NCI-H1694 treated with DMSO at 0.1 percent for 48 hours (cell line): Measurements from ENCODE around the gene NUP50.
"Not testable (repeated sequence)": the region's sequence is repeated elsewhere in the genome, so short reads cannot be mapped to it uniquely, and the experiment has no call there.

Experiments
- DNase-seq: peaks from one replicate; lab custom pipeline; 2025; lab: John Stamatoyannopoulos, UW

Gene NUP50

DNA sequence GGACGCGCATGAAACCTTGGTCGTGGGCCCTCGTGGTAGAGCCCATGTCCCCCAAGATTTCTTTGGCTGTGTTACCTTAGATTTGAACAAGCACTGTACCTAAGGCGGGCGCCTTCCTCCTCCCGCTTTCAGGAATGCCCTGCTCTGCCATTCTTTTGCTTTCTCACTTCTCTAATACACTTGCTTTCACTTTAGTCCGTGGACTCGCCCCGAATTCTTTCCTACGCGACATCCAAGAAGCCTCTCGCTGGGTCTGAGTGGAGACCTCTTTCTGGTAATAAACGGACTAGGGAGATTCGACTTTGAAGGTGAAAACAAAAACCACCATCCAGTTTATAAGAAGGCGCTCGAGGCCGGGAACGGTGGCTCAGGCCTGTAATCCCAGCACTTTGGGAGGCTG lies 1.2 kb upstream of the NUP50 start:
- no peak for DNase-seq

DNA sequence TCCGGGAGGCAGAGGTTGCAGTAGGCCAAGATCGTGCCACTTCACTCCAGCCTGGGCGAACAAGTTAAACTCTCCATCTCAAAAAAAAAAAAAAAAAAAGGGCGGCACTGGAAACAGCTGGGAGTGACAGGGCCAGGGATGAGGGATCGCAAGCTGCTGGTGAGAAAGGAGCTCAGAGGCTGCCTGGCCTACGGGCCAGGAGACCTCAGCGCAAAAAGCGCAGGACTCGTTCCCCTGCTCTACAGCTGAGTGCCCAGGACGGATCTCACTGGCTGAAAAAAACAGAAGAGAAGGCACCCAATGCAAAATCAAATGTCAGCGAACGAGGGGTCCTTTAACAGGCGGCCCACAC lies 650 bp upstream of the NUP50 start:
- no peak for DNase-seq

DNA sequence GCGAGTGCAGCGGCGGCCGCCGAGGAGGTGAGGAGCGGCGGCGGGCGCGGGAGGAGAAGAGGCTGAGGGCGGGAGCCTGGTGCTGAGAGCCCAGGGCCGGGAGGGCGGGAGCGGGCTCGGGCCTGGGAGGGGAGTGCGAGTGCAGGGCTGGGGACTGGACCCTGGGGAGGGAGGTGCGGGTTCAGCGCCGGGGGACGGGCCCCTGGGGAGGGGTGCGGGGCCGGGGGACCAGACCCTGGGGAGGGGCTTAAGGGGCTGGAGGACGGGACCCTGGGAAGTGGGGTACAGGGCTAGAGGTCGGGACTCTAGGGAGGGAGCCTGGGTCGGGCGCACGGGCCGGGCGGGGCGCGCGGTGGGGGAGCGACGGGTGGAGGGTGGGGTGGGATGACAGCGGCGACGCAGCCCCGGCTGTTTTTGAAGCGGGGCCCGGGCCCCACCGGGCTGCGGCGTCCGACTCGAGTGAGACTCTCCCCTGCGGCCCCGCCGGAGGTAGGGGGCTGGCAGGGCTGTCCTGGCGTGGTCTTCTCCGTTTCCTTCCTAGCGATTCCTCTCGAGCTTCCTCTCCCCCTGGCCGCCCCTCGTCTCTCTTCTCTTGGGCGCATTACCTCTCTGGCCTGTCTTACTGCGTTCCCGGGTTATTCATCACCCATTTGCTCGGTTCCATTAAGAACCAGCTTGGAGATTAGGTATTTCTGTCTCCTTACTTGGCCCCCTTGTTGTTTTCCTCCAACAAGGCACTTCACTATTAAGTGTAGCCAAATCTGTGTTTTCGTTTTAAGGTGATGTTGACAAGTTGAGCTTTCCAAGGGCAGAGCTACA lies 754 bp downstream of the NUP50 start:
- no peak for DNase-seq

DNA sequence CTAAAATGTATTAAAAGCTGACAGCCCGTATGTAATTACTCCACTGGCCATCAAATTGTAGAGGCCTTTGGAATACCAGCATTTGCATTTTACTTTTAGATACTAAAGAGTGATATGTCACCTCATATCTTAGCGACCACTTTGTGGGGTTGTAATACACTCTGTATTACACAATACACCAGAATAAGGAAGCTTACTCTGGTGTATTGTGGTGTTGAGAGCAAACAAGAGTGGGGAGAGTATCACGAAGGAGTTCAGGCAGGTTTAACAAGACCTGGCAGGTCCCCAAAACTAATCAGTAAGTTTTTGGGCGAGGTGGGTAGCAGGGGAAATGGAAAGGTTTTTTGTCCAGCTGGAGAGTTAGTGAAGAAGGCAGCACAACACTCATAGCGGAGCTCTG lies 3.2 kb downstream of the NUP50 start:
- DNase-seq, result no peak

DNA sequence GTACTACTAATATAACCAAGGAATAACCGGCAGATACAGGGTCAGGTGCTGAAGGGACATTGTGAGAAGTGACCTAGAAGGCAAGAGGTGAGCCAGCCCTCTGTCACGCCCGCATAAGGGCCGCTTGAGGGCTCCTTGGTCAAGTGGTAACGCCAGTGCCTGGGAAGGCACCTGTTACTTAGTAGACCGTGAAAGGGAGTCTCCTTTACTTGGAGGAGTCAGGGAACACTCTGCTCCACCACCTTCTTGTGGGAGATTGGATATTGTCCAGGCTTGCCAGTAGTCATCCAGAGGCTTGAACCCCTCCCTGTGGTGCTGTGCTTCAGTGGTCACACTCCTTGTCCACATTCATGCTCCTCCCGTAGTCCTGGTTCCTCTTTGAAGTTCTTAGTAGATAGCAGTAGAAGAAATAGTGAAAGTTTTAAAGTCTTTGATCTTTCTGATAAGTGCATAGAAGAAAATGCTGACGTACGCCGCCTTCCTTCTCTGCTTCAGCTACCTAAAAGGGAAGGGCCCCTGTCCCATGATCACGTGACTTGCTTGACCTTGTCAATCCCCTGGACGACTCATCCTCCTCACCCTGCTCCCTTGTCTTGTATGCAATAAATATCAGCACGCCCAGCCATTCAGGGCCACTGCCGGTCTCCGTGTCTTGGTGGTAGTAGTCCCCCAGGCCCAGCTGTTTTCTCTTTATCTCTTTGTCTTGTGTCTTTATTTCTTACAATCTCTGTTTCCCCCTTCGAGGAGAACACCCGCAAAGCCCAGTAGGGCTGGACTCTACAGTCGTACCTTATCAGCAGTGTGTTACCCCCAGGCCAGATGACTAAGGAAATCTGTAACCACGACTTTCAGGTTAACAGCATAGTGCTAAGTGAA lies 6.1 kb downstream of the NUP50 start:
- DNase-seq, result no peak

DNA sequence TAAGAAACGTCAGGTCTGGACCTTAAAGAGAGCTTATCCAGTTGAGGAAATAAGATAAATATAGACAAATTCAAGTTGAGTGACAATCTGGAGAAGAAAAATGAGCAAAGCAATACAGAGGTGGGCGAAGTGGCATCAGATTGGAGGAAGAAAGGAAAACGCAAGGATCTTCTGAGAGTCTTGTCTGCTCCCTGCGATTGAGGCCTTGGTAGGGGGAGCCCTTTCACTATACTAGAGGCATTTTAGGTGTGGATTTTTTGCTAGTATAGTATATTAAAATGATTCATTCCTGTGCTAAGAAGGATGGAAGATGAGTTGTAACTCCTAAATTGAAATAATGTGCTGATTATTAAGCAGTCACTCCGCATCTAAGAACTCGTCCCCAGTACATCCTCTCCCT lies 8.1 kb downstream of the NUP50 start:
- DNase-seq, result no peak

DNA sequence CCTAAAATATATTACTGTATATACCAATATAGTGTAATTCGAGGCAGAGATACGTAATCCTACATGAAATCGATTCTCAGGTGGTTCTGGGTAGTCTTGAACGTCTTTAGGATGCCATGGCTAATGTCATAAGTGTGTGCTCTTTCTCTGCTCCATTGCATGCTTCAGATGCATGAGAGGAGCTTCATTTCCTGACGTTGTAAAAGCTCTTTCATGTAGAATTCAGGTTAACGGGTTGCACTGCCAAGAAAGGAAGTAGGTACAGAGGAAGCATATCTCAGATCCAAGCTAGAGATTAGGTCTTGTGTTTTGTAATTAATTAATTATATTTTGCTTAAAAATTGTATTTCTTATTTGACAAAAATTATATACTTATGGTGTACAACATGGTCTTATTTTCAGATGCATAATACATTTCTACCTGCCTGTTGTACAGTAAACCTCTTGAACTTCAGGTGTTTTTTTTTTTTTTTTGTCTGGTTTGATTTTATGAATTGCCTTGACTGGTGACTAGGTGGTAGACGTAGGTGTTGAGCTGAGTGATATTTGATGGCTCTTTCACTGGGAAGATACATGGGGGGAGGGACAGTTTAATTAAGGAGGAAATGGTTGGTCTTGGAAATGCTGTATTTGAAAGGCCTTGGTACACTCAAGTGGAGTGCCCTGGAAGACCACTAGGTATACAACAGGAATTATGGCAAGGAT lies 9.3 kb downstream of the NUP50 start:
- DNase-seq, result no peak

DNA sequence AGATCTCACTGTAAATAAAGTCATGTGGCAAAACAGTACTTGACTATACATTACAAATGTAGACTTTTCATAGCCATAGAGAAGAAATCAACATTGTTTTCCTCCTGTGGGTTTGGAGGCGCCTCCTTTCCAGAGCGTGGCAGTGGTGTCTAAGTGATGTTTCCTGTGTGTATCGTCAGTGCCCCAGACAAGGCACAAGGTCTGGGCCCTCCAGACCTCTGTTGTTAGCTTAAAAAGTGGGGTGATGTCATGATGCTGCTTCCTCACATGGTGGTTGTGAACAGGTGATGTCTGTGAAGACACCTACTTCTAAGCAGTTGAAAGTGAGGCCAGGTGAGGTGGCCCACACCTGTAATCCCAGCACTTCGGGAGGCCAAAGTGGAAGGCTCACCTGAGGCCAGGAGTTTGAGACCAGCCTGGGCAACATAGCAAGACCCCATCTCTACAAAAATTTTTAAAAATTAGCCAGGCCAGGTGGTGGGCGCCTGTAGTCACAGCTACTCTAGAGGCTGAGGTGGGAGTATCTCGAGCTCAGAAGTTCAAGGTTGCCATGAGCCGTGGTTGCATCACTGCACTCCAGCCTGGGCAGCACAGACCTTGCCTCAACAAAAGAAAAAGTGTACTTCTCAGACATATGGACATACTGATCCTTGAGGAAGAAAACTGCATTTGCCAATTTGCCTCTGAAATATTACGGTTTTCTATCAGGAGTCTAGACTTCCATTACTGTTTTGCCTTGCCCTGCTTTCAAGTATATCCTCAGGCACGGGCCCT lies 15.7 kb downstream of the NUP50 start:
- DNase-seq, result no peak

DNA sequence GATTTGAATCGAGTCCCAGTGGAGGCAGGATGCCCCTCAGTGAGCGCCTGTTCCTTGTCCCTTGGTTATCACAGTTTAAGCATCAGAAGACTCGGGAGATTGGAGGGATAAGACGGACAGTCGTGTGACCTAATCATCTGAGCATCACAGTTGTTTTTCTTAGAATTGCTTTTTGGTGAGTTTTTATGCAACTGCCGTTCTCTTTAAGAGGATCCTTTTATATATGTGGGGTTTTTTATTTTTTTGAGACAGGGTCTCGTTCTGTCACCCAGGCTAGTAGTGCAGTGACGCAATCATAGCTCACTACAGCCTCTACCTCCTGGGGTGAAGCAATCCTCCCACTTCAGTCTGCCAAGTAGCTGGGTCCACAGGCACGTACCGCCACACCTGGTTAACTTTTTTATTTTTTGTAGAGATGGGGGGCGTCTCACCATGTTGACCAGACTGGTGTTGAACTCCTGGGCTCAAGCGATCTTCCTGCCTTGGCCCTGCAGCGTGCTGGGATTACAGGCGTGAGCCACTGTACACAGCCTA lies 16.5 kb downstream of the NUP50 start:
- DNase-seq, result no peak

DNA sequence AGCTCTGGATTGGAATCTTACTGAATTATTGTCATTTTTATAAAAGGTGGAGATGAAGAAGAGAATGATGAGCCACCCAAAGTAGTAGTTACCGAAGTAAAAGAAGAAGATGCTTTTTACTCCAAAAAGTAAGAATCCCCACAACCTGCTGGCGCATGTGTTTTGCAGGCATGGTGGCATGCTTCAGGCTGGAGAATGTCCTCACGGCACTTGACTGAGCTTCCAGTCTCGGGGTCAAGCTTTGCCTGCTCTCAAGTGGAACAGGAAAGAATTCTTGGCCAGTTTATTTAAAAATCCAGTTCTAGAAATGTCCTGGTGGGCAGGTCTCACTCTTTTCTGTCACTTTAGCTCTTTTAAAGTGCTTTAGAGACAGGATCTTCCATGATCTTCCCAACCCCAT lies 17.5 kb downstream of the NUP50 start:
- DNase-seq, result no peak

DNA sequence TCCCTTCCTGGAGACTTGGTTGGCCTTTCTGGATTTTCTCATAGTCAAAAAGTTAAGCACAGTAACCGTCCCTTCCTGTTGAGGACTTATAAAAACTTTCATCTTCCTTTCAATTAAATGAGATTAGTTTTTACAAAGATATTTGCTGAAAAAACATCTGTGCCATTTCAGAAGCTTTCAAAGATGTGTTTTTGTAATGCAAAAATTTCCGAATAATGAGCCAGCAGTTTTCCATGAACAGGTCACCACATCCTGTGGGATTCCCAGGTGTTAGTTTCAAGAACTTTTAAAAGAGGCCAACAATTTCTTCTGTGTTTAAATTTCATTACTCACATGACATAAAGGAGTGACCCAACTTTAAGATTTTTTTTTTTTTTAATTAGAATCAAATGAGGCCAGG lies 18.0 kb downstream of the NUP50 start:
- no peak for DNase-seq

DNA sequence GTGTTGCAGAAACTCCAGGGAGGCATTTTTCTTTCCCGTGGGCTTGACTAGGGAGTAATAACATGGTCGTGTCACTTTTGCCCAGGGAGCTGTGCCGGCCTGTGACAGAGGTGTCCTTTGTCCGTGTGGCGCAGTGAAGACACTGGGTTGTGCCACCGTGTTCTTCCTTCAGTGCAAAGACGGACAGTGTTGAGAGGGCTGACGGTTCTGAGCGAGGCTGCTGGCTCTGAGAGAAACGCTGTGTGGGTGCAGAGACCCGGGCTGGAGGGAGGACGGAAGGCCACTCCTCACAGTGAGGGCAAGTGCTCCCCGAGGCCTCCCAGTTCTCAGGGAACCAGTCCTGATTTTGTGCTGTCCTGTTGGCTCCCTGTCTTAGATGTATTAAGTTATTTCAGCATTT lies 20.2 kb downstream of the NUP50 start:
- DNase-seq, result no peak

DNA sequence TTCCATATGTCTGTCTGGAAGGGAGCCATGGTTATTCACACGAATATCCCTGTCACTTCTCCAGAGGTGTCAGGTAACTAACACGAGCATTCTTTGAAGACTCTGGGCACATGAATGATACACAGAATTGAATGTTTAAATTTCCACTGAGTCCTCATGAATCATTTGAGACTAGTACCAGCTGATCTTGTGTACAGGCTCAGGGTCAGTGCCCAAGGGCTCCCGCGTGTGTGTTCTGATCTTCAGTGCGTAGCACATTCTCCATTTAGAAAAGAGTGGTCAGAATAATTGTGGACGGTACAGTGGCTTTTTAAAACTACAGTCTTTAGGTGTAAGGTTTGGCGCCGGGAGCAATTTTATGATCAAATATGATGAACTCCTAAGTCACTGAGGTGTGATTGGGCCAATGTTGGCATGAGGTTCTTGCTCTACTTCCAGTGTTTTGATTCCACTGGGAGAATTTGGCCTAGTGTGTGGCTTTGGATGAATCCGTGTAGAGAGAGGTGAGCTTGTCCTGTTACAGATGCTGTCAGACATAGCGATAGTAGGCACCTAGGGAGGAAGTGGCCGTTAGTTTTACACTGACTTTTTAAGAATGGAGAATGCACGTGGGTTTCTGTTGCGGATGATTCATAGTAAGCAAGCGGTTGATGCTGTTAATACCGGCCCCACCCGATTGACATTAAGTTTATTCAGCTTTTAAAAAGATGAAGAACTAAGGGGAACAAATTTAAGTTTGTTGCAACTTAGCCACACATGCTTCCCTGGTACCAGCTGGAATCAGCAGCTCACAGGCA lies 22.2 kb downstream of the NUP50 start:
- no peak for DNase-seq

DNA sequence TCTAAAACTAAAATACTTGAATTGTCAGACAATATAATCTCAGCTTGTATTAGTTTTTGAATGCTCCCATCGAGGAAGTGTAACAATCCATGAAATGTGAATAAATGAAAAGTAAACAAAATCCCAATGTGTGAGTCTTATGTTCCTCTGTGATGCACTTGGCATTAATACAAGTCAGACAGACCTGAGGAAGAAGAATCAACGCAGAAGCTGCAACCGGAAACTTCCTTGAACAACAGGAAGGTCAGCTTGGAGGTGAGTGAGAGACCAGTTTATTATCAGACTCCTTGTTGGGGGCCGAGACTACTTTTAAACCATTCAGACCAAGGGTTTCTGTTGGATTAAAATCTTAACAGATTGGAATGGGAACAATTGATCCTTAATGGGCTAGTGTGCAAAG lies 24.2 kb downstream of the NUP50 start:
- DNase-seq, result no peak

DNA sequence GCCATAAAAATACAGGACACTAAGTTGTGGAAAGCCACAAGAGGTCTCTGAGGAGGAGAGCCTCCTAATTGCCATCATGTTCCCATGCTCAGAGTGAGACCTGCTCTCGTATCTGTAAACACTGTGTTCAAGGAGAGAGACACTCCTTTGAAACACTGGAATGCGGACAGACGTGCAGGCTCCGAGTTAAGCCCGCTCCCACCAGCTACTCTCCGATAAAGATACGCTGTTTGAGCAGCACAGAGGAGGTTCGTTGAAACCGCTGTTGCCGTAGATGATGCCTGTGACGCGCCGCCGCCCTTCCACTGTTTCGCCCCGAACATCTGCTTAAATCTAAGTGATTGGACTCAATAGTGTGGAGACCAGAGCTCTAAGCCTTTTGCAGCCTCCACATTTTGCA lies 25.1 kb downstream of the NUP50 start:
- no peak for DNase-seq

DNA sequence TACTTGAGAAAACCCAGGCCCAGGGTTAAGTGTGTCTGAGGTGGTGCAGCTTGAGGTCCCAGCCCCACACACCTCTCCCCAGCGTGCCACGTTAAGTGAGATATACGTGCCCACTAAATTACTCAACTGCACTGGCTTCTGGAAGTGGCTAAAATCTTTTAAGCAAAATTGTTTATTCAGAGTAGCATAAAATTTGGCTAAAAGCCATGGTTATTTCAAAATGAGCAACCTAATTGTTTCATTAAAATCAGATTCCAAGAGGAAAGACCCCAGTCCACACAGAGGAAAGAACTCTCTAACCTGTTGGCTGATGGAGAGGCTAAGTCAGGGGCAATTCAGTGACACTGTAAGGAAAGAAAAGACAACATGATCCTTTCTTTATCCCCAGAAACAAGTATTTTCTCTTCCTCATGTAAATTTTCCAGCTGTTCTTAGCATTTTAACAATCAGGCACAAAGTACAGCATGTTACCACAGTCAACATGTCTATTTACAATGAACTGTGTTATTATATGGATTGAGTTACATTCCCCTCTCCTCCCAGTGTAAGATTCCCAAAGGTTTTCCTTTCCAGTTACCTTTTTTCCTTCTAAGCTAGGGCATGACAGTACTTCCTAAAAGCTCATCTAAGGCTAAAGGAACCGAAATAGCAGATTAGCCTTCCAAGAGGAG lies 26.6 kb downstream of the NUP50 start:
- DNase-seq, result no peak

DNA sequence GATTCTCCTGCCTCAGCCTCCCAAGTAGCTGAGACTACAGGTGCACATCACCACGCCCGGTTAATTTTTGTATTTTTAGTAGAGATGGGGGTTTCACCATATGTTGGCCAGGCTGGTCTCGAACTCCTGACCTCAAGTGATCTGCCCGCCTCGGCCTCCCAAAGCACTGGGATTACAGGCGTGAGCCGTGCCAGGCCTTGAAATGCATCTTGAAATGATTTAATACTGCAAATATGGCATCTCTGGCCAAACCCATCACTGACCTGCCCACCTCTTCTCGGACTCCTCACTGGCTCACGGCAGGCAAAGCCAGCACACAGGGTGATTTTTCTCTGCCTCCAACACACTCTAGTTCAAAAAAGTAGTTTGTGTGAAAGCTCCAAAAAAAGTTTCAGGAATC lies 28.0 kb downstream of the NUP50 start:
- not testable (repeated sequence) for DNase-seq

DNA sequence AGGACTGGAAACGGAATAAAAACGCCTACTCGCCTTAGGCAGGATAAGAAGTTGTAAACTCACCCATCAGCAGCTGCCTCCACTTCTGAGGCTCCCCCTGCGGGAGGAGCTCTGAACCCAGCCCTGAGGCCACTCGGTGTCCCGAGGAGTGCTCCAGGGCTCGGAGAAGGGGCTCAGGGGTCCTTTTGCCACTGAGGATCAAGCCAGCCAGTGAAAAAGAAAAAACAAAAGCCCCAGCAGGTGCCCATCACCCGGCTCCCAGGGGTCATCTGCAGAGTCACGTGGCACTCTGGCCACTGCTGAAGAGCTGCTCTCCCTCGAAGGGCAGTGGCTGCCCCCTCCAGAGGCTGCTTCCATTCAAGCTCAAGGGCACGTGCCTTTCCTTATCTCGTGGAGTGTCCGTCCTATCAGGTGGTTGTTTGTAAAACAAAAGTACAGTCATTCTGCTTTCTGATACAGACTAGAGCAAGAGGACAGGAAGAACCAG lies 29.0 kb downstream of the NUP50 start:
- DNase-seq, result no peak

DNA sequence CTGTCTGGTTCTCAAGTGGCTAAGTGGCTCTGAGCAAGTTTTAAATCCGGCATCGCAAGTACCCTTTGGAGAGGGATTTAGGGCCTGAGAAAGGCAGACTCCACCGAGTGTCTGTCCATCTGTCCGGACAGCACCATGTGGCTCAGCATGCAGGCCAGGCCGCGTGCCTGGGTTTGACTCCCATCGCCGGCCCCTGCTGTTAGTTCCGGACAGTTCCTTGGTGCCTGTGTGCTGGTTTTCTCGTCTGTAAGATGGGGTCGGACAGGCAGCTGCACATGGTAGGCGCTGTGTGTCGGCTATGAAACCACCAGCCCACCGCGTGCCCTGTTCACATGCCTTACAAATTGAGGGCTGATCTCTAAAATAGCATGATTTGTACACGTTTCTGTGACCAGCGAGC lies 31.0 kb downstream of the NUP50 start:
- DNase-seq, result no peak

DNA sequence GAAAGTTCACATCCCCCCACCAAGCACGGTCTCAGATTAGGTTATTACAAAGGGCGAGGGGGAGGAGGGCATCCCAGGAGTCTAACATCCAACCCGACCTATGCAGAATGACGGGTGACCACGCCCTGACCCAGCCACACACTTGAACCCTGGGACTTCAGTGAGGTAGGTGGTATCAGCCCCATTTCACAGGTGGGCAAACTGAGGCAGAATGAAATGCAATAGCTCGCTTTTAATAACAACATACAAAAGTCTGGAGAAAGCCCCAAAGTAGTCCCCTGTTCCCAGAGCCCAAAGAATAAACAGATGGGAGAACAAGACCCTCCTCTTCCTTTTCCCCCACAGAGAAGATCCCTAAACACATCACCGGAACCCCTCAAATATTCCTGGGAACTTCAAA lies 31.9 kb downstream of the NUP50 start:
- no peak for DNase-seq
